Measurements from ENCODE around the gene CLEC3A. TPM values are rescaled to one million over a fixed set of nuclear protein-coding genes. Genes with fewer than 3 reads are reported as not detected.

Gene CLEC3A
- total RNA-seq, 1 experiment from 2014 or later: not detected

- Mint-ChIP-seq H3K27ac (ENCODE audit: unreplicated experiment) (no peak overlapping the region), H3K4me3 (ENCODE audit: low read depth, unreplicated experiment) (no peak overlapping the region), H3K4me1 (ENCODE audit: low read depth, unreplicated experiment) (no peaks in the 10 kb centered on the region), H3K36me3 (ENCODE audit: insufficient read depth, unreplicated experiment) (no peaks in the 10 kb centered on the region), H3K9me3 (ENCODE audit: low read depth, unreplicated experiment) (peaks cover 3% of the 10 kb centered on the region), H3K27me3 (ENCODE audit: unreplicated experiment) (peaks cover 63% of the 10 kb centered on the region)
- no peak for DNase-seq
- TF ChIP-seq CTCF (IDR thresholded peaks at IDR 0.05; ENCODE audit: unreplicated experiment): no peak
- CTCF ChIA-PET: interaction anchor here (0.9 kb wide), 1 partner anchor 39 kb away, joined by 3 read pairs; the partner anchor contains the start of gene WWOX
- intact Hi-C loops (cut with micrococcal nuclease; ENCODE audit: unreplicated experiment): no loop called here
- no TSS peak for BruUV-seq (replicated peaks)
Observed at GRCh38 chr16:78060295-78060694, 37.9 kb downstream of the CLEC3A start.

- Mint-ChIP-seq H3K36me3 (ENCODE audit: insufficient read depth, unreplicated experiment) (no peaks in the 10 kb centered on the region), H3K27me3 (ENCODE audit: unreplicated experiment) (peaks cover 64% of the 10 kb centered on the region), H3K9me3 (ENCODE audit: low read depth, unreplicated experiment) (peaks cover 3% of the 10 kb centered on the region), H3K4me3 (ENCODE audit: low read depth, unreplicated experiment) (no peak overlapping the region), H3K27ac (ENCODE audit: unreplicated experiment) (no peak overlapping the region), H3K4me1 (ENCODE audit: low read depth, unreplicated experiment) (no peaks in the 10 kb centered on the region)
- no peak for TF ChIP-seq CTCF (IDR thresholded peaks at IDR 0.05; ENCODE audit: unreplicated experiment)
- BruUV-seq (replicated peaks): no TSS peak
- no peak for DNase-seq
- intact Hi-C loops (cut with micrococcal nuclease; ENCODE audit: unreplicated experiment): no loop called here
- CTCF ChIA-PET: no interaction called here
Observed at GRCh38 chr16:78060809-78061208, 38.5 kb downstream of the CLEC3A start.

- Mint-ChIP-seq H3K4me3 (ENCODE audit: low read depth, unreplicated experiment) (no peak overlapping the region), H3K36me3 (ENCODE audit: insufficient read depth, unreplicated experiment) (no peaks in the 10 kb centered on the region), H3K9me3 (ENCODE audit: low read depth, unreplicated experiment) (peaks cover 5% of the 10 kb centered on the region), H3K4me1 (ENCODE audit: low read depth, unreplicated experiment) (no peaks in the 10 kb centered on the region), H3K27me3 (ENCODE audit: unreplicated experiment) (peaks cover 43% of the 10 kb centered on the region), H3K27ac (ENCODE audit: unreplicated experiment) (no peak overlapping the region)
- CTCF ChIA-PET: interaction anchor here (0.6 kb wide), 1 partner anchor 1480 kb away, joined by 8 read pairs; no protein-coding TSS in a partner anchor
- DNase-seq: no peak
- TF ChIP-seq CTCF (IDR thresholded peaks at IDR 0.05; ENCODE audit: unreplicated experiment): no peak
- intact Hi-C loops (cut with micrococcal nuclease; ENCODE audit: unreplicated experiment): no loop called here
- no TSS peak for BruUV-seq (replicated peaks)
Observed at GRCh38 chr16:78065319-78065718, 43.0 kb downstream of the CLEC3A start.

DNA sequence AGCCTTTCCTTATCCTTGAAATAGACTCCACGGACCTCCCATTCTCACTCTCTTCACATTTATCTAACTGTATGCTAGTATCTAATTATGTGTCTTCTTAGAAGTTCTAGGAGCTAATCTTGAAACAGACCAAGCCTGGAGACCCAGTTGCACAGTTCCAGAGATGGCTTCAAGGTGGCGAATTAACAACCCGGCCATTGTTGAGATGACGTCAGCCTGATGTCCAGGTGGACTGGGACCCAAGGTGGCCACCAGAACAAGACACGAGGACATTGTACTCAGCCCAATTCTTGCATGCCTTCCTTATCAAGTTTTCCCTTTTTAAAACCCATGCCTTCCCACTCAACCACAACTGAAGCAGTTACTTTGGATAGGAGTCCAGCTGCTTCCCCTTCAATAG lies 47.6 kb downstream of the CLEC3A start:
- Mint-ChIP-seq H3K9me3 (ENCODE audit: low read depth, unreplicated experiment) (peaks cover 5% of the 10 kb centered on the region), H3K4me3 (ENCODE audit: low read depth, unreplicated experiment) (no peak overlapping the region), H3K36me3 (ENCODE audit: insufficient read depth, unreplicated experiment) (no peaks in the 10 kb centered on the region), H3K4me1 (ENCODE audit: low read depth, unreplicated experiment) (no peaks in the 10 kb centered on the region), H3K27ac (ENCODE audit: unreplicated experiment) (no peak overlapping the region), H3K27me3 (ENCODE audit: unreplicated experiment) (peaks cover 12% of the 10 kb centered on the region)
- CTCF ChIA-PET: no interaction called here
- intact Hi-C loops (cut with micrococcal nuclease; ENCODE audit: unreplicated experiment): no loop called here
- no TSS peak for BruUV-seq (replicated peaks)
- no peak for TF ChIP-seq CTCF (IDR thresholded peaks at IDR 0.05; ENCODE audit: unreplicated experiment)
- DNase-seq: no peak

All from Calu3 (cell line).